ENCODE measurements around the gene DPYSL4. TPM values are rescaled to one million over a fixed set of nuclear protein-coding genes. Genes with fewer than 3 reads are reported as not detected.
"Not testable (repeated sequence)": the region's sequence is repeated elsewhere in the genome, so short reads cannot be mapped to it uniquely, and the experiment has no call there.

The DPYSL4 gene
- polyA plus RNA-seq, 1 donor from 2014 or later, result not detected

- no peaks in the 10 kb centered on the region for H3K4me1 Mint-ChIP-seq
- H3K36me3 Mint-ChIP-seq, result no peaks in the 10 kb centered on the region
- H3K27me3 Mint-ChIP-seq, result no peaks in the 10 kb centered on the region
- peak overlapping the region in 1 of 3 donors; percentile 41 for H3K27ac Mint-ChIP-seq
- no peaks in the 10 kb centered on the region for H3K9me3 Mint-ChIP-seq
- H3K4me3 Mint-ChIP-seq, result no peak overlapping the region
These were observed 30.4 kb upstream of the DPYSL4 start for GRCh38 chr10:132156382-132156781.

GRCh38 chr10:132157101-132157500 is 29.6 kb upstream of the DPYSL4 start:
- Mint-ChIP-seq H3K27ac (no peak overlapping the region), H3K4me1 (peaks cover 3% of the 10 kb centered on the region in 3 donors), H3K27me3 (no peaks in the 10 kb centered on the region), H3K4me3 (no peak overlapping the region), H3K9me3 (no peaks in the 10 kb centered on the region), H3K36me3 (no peaks in the 10 kb centered on the region)

GRCh38 chr10:132158122-132158741 is 28.5 kb upstream of the DPYSL4 start:
- Mint-ChIP-seq H3K27ac (peak overlapping the region in 1 of 3 donors; percentile 59), H3K27me3 (no peaks in the 10 kb centered on the region), H3K4me3 (no peak overlapping the region), H3K9me3 (no peaks in the 10 kb centered on the region), H3K4me1 (peaks cover 7 to 9% (median 7%) of the 10 kb centered on the region in 3 donors), H3K36me3 (no peaks in the 10 kb centered on the region)

- Mint-ChIP-seq H3K27ac (no peak overlapping the region), H3K4me3 (no peak overlapping the region), H3K27me3 (no peaks in the 10 kb centered on the region), H3K9me3 (no peaks in the 10 kb centered on the region), H3K4me1 (peaks cover 7 to 9% (median 7%) of the 10 kb centered on the region in 3 donors), H3K36me3 (no peaks in the 10 kb centered on the region)
These were observed 27.9 kb upstream of the DPYSL4 start for GRCh38 chr10:132158823-132159222.

- not testable (repeated sequence) for H3K4me3 Mint-ChIP-seq, H3K4me1 Mint-ChIP-seq, H3K27me3 Mint-ChIP-seq, H3K9me3 Mint-ChIP-seq, H3K27ac Mint-ChIP-seq, H3K36me3 Mint-ChIP-seq
These were observed 27.2 kb upstream of the DPYSL4 start for GRCh38 chr10:132159302-132160230.

GRCh38 chr10:132160231-132160630 is 26.5 kb upstream of the DPYSL4 start:
- H3K4me3 Mint-ChIP-seq, H3K27ac Mint-ChIP-seq, H3K9me3 Mint-ChIP-seq: not testable (repeated sequence)

GRCh38 chr10:132160834-132161622 is 25.7 kb upstream of the DPYSL4 start:
- not testable (repeated sequence) for H3K4me3 Mint-ChIP-seq, H3K27ac Mint-ChIP-seq, H3K27me3 Mint-ChIP-seq, H3K36me3 Mint-ChIP-seq, H3K9me3 Mint-ChIP-seq, H3K4me1 Mint-ChIP-seq

More at GRCh38 chr10:132160231-132160630, 26.5 kb upstream of the DPYSL4 start:
- not testable (repeated sequence) for H3K27me3 Mint-ChIP-seq, H3K4me1 Mint-ChIP-seq, H3K36me3 Mint-ChIP-seq

GRCh38 chr10:132162021-132162531 is 24.7 kb upstream of the DPYSL4 start:
- Mint-ChIP-seq H3K4me1 (peaks cover 7 to 10% (median 9%) of the 10 kb centered on the region in 3 donors), H3K9me3 (no peaks in the 10 kb centered on the region), H3K27ac (peak overlapping the region in 1 of 3 donors; percentile 82), H3K27me3 (no peaks in the 10 kb centered on the region), H3K36me3 (no peaks in the 10 kb centered on the region), H3K4me3 (peak overlapping the region in 2 of 4 donors; percentile 52 to 83)

GRCh38 chr10:132162590-132163277 is 24.0 kb upstream of the DPYSL4 start:
- peaks cover 7 to 10% (median 9%) of the 10 kb centered on the region in 3 donors for H3K4me1 Mint-ChIP-seq

GRCh38 chr10:132163278-132163765 is 23.4 kb upstream of the DPYSL4 start:
- peaks cover 7 to 10% (median 9%) of the 10 kb centered on the region in 3 donors for H3K4me1 Mint-ChIP-seq
- no peaks in the 10 kb centered on the region for H3K9me3 Mint-ChIP-seq
- no peaks in the 10 kb centered on the region for H3K27me3 Mint-ChIP-seq
- no peak overlapping the region for H3K27ac Mint-ChIP-seq
- no peaks in the 10 kb centered on the region for H3K36me3 Mint-ChIP-seq
- H3K4me3 Mint-ChIP-seq, result no peak overlapping the region

More at GRCh38 chr10:132162590-132163277, 24.0 kb upstream of the DPYSL4 start:
- Mint-ChIP-seq H3K27me3 (no peaks in the 10 kb centered on the region), H3K36me3 (no peaks in the 10 kb centered on the region), H3K27ac (no peak overlapping the region), H3K4me3 (peak overlapping the region in 2 of 4 donors; percentile 12 to 58), H3K9me3 (no peaks in the 10 kb centered on the region)

- no peaks in the 10 kb centered on the region for H3K9me3 Mint-ChIP-seq
- H3K36me3 Mint-ChIP-seq, result no peaks in the 10 kb centered on the region
- peak overlapping the region in 1 of 4 donors; percentile 63 for H3K4me3 Mint-ChIP-seq
- H3K27me3 Mint-ChIP-seq, result no peaks in the 10 kb centered on the region
- peaks cover 7 to 10% (median 9%) of the 10 kb centered on the region in 3 donors for H3K4me1 Mint-ChIP-seq
- H3K27ac Mint-ChIP-seq, result no peak overlapping the region
These were observed 22.8 kb upstream of the DPYSL4 start for GRCh38 chr10:132163826-132164515.

GRCh38 chr10:132164761-132165278 is 21.9 kb upstream of the DPYSL4 start:
- Mint-ChIP-seq H3K4me3 (no peak overlapping the region), H3K4me1 (peaks cover 7 to 10% (median 9%) of the 10 kb centered on the region in 3 donors), H3K27me3 (no peaks in the 10 kb centered on the region), H3K9me3 (no peaks in the 10 kb centered on the region), H3K27ac (no peak overlapping the region), H3K36me3 (no peaks in the 10 kb centered on the region)

GRCh38 chr10:132165416-132165980 is 21.2 kb upstream of the DPYSL4 start:
- no peak overlapping the region for H3K4me3 Mint-ChIP-seq

More at GRCh38 chr10:132165416-132165980, 21.2 kb upstream of the DPYSL4 start:
- H3K27me3 Mint-ChIP-seq, result no peaks in the 10 kb centered on the region
- H3K27ac Mint-ChIP-seq, result no peak overlapping the region
- peaks cover 7 to 10% (median 9%) of the 10 kb centered on the region in 3 donors for H3K4me1 Mint-ChIP-seq
- no peaks in the 10 kb centered on the region for H3K9me3 Mint-ChIP-seq
- H3K36me3 Mint-ChIP-seq, result no peaks in the 10 kb centered on the region
